NK-92 (cell line): Measurements from ENCODE around the gene GOLIM4.
"Not testable (repeated sequence)": the region's sequence is repeated elsewhere in the genome, so short reads cannot be mapped to it uniquely, and the experiment has no call there.

Experiments
- DNase-seq: peaks from one replicate; lab custom pipeline; 2025; ENCODE audit not compliant: unreplicated experiment; lab: John Stamatoyannopoulos, UW

Gene GOLIM4

GRCh38 chr3:168048414-168049330 lies 47.1 kb downstream of the GOLIM4 start:
- no peak for DNase-seq

- DNase-seq = no peak
These were observed 47.8 kb downstream of the GOLIM4 start for GRCh38 chr3:168047936-168048335.

GRCh38 chr3:168047190-168047795 lies 48.4 kb downstream of the GOLIM4 start:
- DNase-seq = no peak

- DNase-seq = no peak
These were observed 51.7 kb downstream of the GOLIM4 start for GRCh38 chr3:168044049-168044448.

- no peak for DNase-seq
These were observed 55.0 kb downstream of the GOLIM4 start for GRCh38 chr3:168040607-168041208.

GRCh38 chr3:168037020-168037419 lies 58.7 kb downstream of the GOLIM4 start:
- DNase-seq = no peak

- no peak for DNase-seq
These were observed 59.1 kb downstream of the GOLIM4 start for GRCh38 chr3:168036619-168037018.

GRCh38 chr3:168034152-168034928 lies 61.4 kb downstream of the GOLIM4 start:
- no peak for DNase-seq

- no peak for DNase-seq
These were observed 65.1 kb downstream of the GOLIM4 start for GRCh38 chr3:168030577-168030976.

GRCh38 chr3:168029705-168030104 lies 66.0 kb downstream of the GOLIM4 start:
- no peak for DNase-seq

GRCh38 chr3:168028086-168028485 lies 67.6 kb downstream of the GOLIM4 start:
- DNase-seq = no peak

- no peak for DNase-seq
These were observed 69.0 kb downstream of the GOLIM4 start for GRCh38 chr3:168026764-168027163.

- DNase-seq = no peak
These were observed 70.6 kb downstream of the GOLIM4 start for GRCh38 chr3:168025076-168025475.

GRCh38 chr3:168024537-168024941 lies 71.2 kb downstream of the GOLIM4 start:
- no peak for DNase-seq

- no peak for DNase-seq
These were observed 73.8 kb downstream of the GOLIM4 start for GRCh38 chr3:168021737-168022450.

GRCh38 chr3:168011280-168011679 lies 84.4 kb downstream of the GOLIM4 start:
- not testable (repeated sequence) for DNase-seq

- DNase-seq = no peak
These were observed 89.1 kb downstream of the GOLIM4 start for GRCh38 chr3:168006584-168006983.

- no peak for DNase-seq
These were observed 91.8 kb downstream of the GOLIM4 start for GRCh38 chr3:168003911-168004310.

GRCh38 chr3:168002786-168003368 lies 92.8 kb downstream of the GOLIM4 start:
- DNase-seq = no peak

GRCh38 chr3:168001244-168001643 lies 94.5 kb downstream of the GOLIM4 start:
- DNase-seq = no peak
